IPS-NIHi7 (cell line): ENCODE results near the gene FBXW8.

Source experiments
- DNase-seq: peaks from one replicate; pipeline ENCODE4 v3.0.0; 2012; ENCODE audit warnings: mixed read lengths; ENCODE audit errors: extremely low spot score

Gene FBXW8

DNA sequence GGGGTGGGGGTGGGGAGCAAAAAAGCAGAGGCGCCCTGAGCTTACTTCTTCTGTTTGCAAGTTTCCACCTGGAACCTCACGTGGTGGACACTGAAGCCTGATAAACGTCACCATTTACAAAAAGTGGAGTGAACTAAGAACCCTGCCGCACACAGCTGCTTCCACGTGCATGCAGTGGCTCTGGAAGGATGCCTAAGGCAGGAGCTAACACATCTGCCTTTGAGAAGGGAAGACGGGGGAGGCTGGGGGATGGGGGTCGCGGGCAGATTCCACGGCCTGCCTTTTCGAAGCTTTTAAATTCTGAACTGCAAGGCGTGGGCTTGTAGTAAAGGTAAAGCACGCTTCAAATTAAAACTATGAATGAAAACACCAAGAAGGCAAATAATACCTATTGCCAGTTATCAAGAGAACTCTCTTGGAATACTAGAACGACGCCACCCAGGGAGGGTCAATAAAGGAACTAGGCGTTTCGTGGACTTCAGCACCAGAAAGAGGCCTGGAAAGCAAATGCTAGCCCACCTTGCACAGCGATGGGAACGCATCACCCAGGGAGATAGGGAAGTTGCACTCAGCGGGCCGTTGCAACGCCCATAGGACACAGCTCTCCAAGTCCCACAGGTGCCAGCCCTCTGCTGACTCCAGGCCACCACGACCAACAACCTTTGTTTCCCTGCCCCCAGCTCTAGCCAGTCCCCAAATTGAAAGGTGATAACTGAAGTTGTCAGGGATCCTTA, 126.7 kb downstream of the FBXW8 start:
- no peak for DNase-seq

DNA sequence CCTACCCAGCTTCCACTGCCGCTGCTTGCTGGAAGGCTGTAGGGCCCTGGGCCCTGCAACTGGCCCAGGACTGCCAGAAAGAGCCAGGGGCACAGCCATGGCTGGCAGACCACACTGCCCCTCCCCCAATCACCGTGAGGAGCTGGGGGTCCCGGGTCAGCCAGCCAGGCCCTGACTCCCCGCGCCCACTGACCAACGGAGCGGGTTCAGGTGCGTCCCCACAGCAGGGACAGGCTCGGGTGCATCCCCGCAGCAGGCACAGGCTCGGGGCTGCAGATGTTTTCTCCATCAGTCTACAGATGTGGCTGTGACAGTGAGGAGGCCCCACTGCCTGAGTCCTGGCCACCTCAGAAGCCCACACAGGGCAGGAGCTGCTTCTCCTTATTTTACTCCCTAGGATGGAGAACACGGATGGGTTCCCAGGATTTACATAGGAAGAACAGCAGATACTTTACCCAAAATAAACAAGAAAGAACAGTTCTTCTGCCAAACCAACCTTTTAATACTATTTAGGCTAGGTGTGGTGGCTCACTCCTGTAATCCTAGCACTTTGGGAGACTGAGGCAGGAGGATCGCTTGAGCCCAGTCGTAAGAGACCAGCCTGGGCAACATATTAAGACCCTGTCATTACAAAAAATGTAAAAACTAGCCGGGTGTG, 127.4 kb downstream of the FBXW8 start:
- no peak for DNase-seq

DNA sequence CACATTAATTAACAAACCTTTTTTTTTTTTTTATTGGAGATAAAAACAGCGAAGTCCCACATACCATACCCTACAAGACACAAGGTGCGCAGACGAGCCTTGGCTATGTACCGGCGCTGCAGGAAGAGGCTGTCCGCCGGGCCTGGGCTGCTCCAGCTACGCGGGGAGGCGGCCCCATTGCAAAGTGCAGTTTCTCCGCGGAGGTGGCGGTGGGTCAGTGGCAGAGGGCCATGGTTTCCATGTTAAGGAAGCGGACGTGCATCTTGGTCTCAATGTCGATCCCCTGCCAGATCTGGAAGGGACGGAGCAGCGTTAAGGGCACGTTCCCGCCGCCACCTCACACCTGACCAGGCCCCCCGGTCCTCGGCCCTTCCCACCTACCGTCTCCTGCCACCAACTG, 128.2 kb downstream of the FBXW8 start:
- DNase-seq: no peak

DNA sequence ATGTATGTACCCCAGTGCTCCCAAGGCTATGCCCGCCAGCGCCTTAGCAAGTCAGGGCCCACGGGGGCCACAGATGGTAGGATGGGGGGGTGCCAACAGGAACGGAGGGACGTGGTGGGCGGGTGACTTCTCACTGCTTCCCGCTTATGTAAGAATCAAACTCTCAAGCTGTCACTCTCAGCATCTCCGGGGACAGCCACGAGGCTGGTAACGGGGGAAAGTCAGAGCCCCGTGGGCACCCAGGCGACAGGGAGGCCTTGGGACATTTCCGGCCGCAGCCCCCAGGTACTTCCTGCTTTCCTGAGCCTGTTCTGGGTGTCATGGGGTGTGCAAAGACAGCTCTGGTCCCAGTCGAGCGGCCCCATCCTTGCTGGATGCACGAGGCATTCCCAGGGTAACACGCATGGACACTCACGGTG, 129.2 kb downstream of the FBXW8 start:
- no peak for DNase-seq

DNA sequence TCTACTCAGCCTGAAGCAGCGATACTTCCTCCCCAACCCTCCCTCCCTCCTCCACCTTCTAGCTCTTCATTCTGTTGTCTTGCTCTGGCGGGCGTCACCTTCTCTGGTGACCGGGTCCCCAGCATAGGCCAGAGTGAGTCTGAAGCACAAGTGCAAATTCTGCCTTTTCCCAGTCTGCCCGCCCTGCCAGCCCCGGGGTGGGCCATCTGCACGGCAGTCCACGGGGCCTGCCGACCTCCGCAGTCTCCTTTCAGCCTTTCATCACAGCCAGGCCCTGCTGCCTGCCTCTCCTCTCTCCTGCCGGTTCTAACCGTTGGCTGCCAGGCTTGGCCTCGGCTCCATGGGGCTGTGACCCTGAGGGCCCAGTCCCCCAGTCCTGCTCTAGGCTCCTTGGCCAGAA, 129.7 kb downstream of the FBXW8 start:
- no peak for DNase-seq

DNA sequence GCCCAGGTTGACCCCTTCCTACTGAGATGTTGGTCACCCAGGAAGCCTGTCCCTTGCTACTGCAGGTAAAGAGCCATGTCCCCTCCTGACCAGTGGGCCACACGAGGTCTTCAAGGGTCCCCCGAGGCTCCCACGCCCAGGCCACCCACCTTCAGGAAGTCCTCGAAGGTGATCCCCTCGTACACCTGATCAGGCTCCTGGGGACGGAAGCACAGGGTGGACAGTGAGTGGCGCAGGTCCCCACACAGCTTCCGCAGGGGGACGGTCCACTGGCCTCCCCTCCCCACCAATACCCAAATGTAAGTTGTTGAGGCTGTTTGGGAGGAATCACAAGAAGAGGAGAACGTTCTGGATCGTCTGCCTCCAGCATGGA, 131.0 kb downstream of the FBXW8 start:
- no peak for DNase-seq

DNA sequence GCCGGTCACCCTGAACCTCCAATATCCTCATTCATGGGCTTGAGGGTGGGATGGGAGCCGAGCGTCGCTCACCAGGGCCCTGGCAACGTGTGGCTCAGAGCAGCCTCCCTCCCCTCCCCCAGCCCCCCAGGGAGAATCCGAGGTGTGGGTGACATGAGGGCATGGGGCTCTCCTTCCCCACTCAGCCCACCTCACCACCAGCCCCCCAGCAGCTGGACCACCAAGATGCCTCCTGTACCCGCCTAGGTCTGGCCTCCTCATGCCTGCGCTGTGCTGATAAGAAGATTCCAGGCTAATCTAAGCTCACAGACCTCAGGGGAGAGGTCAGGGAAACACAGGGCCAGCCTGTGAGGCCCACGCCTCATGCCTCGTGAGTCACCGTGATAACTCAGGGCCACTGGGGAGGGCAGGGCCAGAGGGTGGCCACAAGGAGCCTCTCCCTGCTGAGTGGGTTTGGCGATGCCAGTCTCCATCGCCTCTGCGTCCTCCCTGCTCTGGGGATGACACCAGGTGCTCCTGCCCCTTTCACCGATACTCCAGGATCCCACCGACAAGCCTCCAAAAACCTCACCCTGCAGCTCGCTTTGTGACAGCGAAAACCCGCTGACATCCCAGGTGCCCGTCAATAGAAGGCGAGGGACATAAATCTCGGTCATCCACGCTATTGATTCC, 131.6 kb downstream of the FBXW8 start:
- DNase-seq: no peak

DNA sequence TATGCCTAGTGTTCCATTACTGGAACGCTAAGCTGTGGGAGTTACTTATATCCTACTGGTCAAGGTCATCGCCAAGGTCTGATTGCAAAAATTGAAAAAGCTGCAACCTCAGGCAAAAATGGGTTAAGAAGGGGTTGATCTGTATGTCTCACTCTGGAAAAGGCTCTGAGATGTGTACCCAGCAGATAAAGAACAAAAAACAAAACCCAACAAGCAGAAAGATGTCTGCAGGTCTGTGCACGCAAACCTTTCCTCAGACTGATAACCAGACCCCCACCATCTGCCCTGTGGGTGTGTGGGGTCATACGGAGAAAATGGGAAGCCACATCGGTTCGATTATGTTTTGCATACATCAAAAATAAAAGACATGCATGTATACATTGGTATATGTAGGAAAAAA, 132.1 kb downstream of the FBXW8 start:
- no peak for DNase-seq

DNA sequence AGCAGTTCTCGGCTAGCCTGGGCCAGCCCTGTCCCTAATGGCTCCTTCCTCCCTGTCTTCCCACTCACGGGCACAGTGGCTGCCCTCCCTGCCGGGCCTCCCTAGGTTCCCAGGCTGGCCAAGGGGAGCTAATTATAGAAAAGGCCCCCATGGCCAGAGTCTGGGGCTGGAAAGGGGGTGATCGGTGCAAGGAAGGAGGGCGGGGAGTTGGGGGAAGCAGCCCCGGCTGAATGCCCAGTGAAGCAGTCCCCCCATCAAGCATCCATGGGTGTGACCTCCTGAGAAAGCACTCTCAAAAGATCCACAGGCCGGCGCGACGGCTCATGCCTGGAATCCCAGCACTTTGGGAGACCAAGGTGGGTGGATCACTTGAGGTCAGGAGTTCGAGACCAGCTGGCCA, 133.6 kb downstream of the FBXW8 start:
- no peak for DNase-seq

DNA sequence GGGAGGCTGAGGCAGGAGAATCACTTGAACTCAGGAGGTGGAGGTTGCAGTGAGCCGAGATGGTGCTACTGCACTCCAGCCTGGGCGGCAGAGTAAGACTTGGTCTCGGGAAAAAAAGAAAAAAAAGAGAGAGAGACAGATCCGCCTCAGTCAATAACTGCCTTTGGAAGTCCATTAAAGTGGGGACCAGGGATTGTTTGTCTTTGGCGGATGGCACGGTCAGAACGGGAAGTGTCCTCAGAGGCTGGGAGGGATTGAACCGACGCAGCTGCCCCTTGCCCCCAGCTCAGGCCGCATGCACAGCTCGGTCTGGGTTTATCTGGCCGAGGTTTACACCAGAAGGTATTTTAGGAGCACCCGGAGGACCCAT, 134.0 kb downstream of the FBXW8 start:
- DNase-seq: no peak

DNA sequence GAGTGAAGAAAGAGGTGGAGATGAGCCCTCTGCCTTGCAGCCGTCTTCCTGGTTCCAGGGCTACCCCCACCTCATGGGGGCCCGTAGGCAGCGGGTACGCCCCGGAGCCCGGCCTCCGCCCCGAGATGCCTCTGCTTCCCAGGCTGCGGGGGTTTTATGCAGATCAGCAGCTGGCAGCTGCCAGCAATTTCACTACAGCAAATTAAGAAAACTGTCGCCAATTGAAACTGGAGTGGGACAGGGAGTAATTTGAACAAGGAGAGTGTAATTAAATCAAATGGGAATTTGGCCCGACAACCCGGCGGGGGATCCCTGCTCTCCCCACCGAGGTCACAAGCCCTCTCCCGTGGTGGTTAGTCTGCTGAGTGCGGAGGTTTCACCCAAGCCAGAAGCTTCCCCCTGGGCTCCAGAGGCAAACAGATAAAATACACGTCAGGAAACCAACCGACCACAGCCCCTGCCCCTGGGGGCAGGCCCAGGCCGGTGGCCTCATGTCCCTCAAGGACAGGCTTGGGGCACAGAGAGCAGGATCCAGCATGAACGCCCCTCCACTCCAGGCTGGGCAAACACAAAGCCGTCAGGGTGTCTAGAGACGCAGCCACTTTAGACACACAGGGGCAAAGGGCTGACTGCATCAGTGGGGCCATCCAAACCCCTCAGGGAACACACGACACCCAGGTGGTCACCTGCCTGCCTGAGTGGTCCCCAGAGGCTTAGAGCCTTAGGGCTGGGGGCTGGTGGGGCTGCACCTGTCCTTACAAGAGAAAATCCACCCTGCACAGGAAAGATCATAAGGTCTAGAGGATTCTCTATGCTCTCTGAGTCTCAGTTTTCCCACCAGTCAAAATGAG, 134.6 kb downstream of the FBXW8 start:
- no peak for DNase-seq

DNA sequence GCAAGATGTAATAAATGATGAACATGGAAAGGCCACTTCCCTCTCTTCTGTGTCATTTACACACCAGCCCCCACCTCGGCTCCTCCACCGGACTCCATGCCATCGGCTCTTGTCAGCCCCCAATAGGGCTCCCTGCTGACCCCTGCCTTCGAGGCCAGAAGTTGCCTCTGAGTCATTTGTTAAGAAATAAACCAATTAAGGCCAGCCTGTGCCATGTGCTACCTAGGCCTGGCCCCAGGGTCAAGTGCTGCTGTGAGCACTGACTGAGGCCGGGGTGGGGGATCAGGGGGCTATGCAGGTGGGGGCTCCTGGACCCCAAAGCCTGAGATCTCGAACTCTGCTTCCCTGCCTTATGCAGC, 135.2 kb downstream of the FBXW8 start:
- peak; percentile 67 for DNase-seq

DNA sequence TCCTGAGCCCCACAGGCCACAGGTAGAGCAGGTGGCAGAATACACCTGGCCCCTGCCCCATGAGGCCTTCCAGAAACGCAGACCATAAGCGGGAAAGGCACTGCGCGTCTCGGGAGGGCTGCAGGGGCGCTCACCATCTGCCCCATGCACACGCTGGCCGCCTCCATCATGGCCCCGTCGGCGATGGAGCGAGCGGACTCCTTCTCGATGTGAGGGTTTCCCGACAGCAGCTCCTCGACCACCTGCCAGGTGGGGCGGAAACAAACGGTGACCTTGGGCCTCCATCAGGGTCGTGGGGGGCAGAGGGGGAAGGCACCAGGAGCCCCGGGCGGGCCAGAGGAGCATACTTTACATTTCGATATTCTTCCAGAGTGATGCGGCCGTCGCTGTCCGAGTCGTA, 135.7 kb downstream of the FBXW8 start:
- no peak for DNase-seq

DNA sequence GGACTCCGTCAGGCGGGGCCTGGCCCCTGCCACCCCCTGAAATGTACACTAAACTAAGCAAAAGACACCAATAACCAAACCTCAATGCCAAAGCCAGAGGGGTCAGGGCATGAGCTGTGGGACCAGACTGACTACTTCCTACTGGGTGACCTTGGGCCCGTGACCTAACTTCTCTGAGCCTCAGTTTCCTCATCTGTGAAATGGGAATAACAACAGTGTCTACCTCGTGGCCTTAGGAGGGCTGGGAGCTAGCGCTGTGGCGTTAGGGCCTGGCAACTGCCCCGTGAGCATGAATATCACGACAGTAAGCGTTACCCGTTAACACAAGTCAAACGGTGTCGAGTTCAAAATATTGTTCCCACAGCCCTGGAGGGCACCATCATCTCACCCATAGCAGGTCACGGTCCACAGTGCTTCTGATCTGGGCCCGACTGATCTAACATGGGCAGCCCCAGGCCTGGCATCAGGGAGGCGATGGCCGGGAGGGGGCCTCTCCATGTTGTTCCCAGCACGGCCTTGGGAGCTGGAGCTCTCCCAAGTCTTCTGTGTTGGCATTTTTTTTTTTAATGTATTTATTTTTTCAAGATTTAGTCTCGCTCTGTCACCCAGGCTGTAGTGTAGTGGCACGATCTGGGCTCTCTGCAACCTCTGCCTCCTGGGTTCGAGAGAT, 136.2 kb downstream of the FBXW8 start:
- no peak for DNase-seq

DNA sequence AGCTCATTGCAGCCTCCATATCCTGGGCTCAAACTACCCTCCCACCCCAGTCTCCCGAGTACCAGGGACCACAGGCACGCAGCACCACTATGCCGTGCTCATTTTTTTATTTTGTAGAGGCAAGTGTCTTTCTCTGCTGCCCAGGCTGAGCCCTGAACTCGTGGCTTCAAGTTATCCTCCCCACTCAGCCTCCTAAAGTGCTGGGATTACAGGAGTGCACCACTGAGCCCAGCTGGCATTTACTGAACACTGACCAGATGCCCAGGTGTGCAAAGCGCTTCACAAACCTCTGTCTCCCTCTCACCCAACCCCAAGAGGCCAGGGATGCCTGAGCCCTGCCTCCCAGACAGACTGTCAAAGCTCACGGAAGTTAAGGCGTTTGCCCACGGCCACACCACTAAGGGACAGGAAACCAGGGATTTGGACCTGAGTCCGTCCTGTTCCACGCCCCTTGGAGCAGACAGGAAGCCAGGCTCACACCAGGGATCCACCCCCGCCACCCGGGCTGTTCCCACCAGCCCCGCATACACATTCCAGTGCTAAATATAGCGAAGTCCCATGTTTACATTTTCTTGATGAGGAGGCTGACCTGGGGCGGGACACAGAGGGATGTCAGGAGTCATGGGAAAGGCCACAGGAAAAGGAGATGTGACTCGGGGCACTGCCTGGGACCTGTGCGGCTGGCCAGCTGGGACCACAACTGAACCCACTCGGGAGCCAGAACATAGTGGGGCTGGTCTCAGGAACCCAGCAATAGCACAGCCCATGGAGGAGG, 137.2 kb downstream of the FBXW8 start:
- DNase-seq: no peak

DNA sequence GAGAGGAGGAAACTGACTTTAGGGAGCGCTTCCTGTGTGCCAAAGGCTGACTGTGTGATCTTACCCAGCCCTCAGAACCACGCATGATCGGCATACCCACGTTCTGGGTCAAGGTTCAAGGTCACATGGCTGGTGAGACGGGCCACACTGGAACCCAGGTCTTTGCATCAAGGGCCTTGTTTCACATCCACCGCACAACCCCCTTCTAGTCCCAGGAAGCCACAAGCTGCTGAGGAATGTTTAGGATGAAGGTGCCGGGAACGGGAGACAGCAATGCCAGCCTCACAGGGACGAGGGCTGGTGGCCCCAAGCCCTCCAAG, 137.8 kb downstream of the FBXW8 start:
- no peak for DNase-seq

DNA sequence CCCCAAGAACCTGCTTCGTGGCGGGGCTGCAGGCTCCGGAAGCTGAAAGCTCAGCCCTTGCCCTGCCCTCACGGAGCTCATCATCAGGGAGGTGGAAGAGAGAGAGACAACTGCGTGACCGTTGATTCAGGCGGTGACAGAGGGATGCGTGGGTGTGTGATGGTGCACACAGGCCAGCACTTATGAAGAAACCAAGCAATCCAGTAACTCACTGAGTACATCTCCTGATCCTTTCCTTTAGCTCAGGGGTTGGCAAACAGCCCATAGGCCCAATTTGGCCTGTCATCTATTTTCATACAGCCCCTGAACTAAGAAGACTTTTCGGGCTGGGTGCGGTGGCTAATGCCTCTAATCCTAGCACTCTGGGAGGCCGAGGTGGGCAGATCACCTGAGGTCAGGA, 138.5 kb downstream of the FBXW8 start:
- no peak for DNase-seq

DNA sequence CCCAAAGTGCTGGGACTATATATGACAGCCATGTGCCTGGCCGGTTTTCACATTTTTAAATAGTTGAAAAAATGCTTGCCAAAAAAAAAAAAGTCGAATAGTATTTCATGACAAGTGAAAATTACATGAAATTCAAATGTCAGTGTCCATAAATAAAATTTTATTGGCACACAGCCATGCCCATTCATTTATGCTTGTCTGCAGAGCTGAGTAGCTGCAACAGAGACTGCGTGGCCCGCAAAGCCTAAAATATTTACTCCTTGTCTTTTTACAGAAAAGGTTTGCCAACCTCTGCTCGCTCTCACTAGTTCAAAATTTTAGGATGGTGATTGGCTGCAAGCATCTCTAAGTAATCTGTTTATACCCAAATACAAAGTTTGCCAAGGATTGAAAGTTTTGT, 139.3 kb downstream of the FBXW8 start:
- no peak for DNase-seq

DNA sequence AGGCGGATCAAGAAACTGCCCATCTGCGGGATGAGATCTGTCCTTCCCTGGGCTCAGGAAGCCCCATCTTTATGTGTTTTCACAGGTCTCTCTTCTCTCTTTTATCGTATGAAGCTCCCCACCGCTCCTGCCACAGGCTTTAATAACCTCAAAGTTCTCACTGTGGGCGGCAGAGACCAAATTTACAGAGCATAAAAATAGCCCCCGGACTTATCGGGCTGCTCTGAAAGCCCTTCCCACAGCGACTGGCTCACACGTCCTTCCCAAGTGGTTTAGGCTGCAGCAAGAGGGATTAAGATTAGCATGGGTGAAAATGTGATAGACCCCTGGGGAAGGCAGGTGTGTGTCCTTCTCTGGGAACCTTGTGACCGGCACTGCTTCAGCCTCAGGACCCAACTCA, 140.6 kb downstream of the FBXW8 start:
- DNase-seq: no peak

DNA sequence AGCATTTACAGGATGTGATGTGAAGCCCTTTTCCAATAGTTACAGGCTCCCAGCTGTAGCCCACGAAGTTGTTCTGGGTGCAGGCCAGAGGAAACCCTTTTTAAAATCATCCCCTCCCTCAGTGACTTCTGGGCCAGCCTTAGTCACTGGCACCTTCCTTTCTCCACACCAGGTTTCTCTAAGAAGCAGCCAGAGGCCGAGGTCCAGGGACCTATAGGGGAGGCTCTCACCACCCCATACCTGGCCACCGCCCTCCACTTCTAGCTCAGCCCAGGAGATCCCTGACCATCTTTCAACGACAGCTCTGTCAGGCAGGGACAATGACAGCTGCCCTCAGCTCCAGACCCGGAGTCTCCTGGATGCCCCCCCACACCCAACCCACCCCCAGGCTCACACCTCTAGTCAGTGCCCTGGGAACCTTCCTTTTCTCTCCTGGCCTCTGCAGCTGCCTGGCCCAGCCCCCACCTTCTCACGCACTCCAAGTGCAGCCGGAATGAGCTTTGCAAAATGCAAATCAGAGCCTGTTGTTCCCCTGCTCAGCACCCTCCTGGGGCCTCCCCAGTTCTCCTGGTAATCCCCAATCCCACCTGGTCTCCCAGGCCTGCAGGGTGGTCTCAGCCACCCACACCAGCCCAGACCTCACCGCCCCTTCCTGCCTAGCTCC, 141.8 kb downstream of the FBXW8 start:
- no peak for DNase-seq

DNA sequence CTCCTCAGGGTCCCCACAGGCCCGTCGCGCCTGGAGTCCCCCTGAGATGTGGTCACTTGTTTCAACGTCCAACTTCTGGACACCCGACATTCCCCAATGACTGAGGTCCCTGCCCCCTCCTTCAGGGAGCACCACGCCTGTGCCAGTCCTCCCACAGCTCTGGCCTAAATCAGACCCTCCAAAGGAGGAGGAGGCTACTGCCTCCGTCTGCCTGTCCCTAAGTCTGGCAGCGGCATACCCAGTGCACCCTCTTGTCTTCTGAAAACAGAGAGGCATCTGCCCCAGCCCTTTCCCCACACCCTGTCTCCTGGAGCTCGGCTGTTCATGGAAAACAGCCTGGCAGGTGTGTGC, 142.3 kb downstream of the FBXW8 start:
- DNase-seq: no peak
